Stimulated activated CD4-positive, alpha-beta T cell treated with anti-CD3 and anti-CD28 coated beads, TNF-alpha, amount 100 ng/mL, for 1 hour (primary cell): ENCODE data around the gene NUDT22.

Experiments used
- DNase-seq, 3 donors: peaks; one replicate each; pipeline ENCODE4 v3.0.0-alpha.2; 2020; ENCODE audit warnings: low read depth in 3 of 3, low spot score in 1 of 3

Gene NUDT22

DNA sequence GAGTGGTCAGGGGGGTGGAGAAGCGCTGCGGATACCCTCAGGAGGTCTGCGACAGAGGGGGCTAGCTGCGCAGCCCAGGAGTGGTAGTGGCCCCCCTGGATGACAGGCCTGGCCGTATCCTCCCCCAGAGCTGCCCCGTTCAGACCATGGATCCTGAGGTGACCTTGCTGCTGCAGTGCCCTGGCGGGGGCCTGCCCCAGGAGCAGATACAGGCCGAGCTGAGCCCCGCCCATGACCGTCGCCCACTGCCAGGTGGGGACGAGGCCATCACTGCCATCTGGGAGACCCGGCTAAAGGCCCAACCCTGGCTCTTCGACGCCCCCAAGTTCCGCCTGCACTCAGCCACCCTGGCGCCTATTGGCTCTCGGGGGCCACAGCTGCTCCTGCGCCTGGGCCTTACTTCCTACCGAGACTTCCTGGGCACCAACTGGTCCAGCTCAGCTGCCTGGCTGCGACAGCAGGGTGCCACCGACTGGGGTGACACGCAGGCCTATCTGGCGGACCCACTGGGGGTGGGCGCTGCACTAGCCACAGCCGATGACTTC, 505 bp downstream of the NUDT22 start:
- DNase-seq, result no peak

DNA sequence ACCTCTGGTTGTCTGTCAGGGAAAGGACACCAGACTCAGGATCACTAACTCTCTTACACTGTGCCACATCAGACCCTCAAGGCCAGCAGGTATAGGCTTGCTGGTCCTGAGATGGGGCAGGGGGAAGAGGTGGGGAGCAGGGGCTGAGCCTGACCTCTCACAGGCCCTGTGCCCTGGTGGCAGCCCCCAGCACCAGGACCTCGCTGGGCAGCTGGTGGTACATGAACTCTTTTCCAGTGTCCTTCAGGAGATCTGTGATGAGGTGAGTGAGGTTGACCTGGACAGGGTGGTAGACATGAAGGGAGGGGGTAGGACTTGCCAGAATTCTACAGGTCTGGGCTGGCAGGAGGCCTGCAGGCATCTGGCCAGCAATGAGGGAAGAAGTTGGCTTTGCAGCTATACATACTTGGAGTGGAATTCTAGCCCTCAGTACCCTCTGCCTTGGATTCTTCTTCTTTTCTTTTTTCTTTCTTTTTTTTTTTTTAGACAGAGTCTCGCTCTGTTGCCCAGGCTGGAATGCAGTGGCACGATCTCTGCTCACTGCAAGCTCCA, 1.4 kb downstream of the NUDT22 start:
- no peak for DNase-seq

DNA sequence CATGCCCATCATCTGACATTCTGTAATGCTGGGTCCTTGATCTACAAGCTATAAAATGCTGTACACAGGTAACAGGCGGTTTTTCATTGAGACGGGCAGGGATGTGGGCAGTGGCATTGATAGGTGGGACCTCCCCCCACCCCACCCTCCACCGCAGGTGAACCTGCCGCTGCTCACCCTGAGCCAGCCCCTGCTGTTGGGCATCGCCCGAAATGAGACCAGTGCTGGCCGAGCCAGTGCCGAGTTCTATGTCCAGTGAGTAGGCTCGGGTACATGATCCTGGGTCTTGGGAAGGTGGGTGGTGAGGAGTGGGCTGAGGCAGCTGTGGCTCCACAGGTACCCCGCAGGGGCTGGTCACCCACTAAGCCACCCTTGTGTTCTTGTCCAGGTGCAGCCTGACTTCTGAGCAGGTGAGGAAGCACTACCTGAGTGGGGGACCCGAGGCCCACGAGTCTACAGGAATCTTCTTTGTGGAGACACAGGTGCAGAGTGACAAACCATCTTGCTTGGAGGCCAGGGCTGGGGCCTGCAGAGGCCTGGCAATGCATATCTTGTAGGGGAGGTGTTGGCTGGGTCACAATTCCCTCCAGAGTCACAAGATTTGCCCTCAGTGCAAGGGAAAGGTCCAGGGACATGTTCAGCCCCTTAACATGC, 3.1 kb downstream of the NUDT22 start:
- no peak for DNase-seq

DNA sequence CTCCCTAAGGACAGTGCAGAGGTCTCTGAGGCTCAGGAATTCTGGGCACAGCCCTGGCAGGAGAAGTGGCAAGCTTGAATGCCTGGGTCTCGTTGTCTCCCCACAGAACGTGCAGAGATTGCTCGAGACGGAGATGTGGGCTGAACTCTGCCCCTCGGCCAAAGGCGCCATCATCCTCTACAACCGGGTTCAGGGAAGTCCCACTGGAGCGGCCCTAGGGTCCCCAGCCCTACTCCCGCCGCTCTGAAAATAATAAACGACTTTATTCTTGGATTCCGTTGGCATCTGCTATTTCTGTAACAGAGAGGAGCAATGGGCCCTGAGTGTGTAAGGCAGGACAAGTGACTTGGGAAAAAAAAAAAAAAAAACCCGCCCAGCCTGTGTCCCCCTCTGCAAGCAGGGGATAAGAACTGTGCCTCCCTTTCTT, 3.7 kb downstream of the NUDT22 start:
- no peak for DNase-seq

DNA sequence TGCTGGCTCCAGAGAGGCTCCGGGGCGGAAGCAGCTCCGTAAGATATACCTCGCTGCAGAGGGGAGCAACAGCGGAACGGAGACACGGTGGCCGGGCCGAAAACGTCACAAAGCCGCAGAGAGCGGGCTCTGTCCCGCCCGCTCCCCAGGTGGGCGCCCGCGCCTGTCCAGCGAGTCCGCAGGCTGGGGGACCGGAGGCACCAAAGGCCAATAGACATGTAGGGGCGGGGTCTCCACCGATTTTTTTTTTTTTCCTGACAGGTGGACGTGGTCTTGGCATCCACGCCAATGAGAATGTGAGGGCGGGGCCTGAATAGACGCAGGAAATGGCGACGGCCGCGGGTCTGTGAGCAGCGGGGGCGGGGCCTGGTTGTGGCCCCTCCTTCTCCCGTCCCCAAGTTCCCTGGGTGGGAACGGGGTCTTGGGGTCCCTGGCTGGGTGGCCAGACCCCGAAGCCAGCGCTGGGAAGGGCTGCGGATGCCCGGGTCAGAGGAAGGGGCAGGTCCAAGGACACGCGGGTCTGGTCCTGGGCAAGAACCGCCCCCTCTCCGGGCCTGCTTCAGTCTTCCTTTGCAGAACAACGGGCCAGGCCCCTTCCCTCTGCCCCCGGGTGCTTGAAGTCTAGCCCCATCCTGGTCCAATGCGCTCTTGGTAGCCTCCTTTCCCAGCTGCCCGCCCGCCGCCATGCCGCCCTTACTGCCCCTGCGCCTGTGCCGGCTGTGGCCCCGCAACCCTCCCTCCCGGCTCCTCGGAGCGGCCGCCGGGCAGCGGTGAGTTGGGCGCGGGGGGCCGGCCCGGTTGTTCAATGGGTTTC, 4.3 kb downstream of the NUDT22 start, which contains the start of gene DNAJC4:
DNAJC4 (plus strand) TSS at position 378 of the 814 bp plus-strand sequence; CDS start at position 685, 307 bp downstream.
- DNase-seq, result peak in 2 of 3 donors; percentile 69 to 77

DNA sequence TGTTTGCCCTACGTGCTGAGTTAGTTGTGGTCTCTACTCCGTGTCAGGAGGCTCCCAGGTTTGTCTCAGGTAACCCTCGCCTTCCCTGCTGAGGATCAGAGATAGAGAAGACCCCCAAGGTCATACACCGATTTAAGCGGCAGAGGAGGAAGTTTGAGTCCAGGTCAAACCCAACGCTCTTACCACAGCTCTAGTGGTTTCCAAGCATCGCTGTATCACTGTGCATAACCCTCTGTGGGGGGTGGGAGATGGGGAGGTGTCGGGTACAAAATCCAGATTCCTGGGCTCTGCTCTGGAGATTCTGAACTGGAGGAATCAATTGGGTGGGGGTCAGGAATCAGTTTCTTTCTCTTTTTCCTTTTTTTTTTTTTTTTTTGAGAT, 4.9 kb downstream of the NUDT22 start:
- no peak for DNase-seq

DNA sequence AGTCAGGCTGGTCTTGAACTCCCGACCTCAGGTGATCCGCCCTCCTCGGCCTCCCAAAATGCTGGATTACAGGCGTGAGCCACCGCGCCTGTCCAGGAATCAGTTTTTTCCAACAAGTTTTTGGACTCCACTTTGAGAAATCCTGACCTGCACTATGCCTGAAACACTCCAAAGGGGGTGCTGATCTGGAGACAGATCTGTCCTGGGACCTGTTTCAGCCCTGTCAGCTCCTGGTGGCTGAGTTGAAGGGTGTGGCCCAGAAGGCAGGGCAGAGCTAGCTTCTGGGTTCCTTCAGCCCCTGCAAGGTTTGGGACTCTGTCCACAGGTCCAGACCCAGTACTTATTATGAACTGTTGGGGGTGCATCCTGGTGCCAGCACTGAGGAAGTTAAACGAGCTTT, 5.5 kb downstream of the NUDT22 start:
- DNase-seq, result no peak

DNA sequence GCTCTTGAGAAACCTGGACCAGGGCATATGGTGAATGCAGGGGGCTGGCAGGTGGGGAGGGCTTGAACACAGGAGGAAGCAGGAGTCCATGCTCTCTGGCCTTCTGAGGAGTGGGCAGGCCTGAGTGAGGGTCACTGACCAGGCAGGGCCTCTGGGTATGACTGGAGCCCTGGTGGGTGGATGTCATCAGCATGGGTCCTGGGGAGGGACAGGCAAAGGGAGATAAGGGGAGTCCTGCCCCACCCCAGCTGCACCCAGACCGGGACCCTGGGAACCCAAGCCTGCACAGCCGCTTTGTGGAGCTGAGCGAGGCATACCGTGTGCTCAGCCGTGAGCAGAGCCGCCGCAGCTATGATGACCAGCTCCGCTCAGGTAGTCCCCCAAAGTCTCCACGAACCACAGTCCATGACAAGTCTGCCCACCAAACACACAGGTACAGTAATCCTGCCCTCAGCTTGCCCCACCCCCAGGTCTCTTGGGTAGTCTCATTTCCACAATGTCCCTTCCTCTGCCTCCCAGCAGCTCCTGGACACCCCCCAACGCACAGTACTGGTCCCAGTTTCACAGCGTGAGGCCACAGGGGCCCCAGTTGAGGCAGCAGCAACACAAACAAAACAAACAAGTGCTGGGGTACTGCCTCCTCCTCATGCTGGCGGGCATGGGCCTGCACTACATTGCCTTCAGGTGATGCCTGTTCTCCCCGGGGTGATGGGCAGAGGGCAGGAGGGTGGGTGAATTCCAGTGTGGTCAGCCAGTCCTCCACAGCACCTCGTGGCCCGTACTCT, 6.3 kb downstream of the NUDT22 start:
- no peak for DNase-seq

DNA sequence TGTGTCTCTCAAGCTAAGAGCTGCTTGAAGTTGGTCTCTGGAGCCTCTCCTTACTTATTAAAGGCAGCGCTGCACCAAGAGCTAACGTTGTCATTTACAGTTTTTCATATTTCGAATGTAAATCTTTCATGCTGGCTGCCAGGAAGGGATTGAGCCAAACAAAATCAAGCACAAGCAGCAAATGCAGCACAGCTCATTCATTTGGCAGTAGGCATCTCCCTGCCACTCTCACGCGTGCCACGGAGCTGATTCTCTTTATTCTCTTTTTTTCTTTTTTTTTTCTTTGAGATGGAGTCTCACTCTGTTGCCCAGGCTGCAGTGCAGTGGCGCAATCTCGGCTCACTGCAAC, 6.9 kb downstream of the NUDT22 start:
- DNase-seq, result no peak

DNA sequence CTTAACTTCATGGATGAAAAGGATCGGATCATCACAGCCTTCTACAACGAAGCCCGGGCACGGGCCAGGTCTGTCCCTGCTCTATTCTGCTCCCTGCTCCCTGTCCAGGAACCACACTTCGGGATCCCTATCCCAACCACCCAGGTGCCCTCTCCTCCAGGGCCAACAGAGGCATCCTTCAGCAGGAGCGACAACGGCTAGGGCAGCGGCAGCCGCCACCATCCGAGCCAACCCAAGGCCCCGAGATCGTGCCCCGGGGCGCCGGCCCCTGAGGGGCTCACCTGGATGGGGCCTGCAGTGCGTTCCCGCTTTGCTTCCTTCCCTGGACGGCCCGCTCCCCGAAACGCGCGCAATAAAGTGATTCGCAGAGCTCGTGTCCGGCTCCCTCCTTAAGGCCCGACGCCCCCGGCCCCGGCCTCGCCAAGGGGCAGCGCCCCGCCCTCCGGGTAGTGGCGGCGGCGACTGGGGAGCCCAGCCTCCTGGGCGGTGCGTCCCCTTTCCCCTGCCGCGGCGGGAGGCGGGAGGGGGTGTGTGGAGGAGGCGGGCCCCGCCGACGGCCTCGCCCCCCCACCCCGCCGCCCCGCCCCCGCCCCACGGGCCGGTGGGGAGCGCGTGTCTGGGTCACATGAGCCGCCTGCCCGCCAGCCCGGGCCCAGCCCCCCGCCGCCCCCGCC, 8.0 kb downstream of the NUDT22 start, which contains the start of gene VEGFB:
VEGFB (plus strand) TSS at position 672 of the 674 bp plus-strand sequence. CDS start 250 bp downstream, outside the sequence.
- peak in 2 of 3 donors; percentile 57 to 63 for DNase-seq

DNA sequence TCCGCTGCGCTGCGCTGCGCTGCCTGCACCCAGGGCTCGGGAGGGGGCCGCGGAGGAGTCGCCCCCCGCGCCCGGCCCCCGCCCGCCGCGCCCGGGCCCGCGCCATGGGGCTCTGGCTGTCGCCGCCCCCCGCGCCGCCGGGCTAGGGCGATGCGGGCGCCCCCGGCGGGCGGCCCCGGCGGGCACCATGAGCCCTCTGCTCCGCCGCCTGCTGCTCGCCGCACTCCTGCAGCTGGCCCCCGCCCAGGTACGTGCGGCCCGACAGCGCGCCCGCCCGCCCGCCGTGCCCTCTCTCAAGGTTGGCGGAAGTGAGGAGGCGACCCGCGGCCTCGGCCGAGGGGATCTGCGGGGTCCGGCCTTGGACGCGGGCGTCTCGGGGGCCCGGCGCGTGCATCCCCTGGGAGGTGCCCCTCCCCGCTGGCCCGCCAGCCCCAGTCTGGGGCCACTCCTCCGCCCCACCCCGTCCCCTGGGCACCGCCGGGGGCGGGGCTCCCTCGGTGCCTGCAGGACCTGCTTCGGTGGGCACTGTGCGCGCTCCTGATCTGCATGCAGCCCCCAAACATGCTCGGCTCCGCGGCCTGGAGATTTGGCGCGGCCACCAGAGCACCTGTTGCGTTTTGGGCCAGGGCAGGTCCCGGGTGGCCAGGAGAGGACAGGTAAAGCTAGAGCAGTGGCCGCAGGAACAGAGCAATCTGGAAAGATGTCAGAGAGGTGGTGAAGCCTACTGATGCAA, 8.7 kb downstream of the NUDT22 start:
- no peak for DNase-seq

DNA sequence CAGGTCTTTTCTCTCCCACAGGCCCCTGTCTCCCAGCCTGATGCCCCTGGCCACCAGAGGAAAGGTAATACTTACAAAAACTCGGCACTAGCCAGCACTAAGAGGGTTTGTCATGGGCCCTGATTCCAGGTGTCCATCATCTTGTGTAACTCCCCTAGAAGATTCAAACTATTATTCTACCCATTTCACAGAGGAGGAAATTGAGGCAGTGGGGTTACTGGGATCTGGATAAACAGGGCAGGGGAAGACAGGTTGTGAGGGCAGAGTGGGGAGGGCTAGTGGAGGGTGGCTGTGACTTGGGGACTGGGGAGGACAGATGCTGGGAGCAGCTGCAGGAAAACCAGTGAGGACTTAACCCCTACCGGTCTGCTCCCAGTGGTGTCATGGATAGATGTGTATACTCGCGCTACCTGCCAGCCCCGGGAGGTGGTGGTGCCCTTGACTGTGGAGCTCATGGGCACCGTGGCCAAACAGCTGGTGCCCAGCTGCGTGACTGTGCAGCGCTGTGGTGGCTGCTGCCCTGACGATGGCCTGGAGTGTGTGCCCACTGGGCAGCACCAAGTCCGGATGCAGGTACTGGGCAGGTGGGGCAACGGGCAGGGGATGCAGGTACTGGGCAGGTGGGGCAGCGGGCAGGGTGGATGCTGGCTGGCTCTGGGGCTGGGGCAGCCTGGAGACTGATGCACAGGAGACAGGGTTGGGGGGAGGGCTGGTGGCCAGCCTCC, 9.5 kb downstream of the NUDT22 start:
- no peak for DNase-seq

DNA sequence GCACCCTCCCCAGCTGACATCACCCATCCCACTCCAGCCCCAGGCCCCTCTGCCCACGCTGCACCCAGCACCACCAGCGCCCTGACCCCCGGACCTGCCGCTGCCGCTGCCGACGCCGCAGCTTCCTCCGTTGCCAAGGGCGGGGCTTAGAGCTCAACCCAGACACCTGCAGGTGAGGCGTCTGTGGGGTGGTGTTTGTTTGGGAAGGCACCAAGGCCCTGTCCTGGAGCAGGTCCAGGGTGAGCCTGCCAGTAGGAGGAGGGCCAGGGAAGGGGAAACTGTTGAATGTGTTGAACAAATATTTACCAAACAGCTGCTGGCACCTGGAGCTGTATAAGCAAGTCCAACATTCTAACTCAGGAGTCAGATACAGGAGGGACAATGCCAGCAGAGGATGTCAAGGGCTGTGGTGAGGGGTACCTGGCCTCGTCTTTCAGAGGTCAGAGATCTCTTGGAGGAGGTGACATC, 11.4 kb downstream of the NUDT22 start:
- no peak for DNase-seq

DNA sequence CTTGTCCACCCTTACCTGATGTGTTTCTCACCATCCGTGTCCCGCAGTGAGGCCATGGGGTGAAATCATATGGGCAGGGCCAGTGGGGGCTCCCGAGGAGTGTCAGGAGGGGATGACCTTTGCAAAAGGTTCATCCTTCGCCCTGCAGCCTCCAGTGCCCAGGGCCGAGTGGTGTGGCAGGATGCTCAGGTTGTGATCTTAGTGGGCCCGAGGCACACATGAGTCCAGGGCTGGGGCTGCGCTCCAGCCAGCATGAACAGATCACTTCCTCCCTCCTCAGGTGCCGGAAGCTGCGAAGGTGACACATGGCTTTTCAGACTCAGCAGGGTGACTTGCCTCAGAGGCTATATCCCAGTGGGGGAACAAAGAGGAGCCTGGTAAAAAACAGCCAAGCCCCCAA, 12.0 kb downstream of the NUDT22 start:
- DNase-seq, result no peak

DNA sequence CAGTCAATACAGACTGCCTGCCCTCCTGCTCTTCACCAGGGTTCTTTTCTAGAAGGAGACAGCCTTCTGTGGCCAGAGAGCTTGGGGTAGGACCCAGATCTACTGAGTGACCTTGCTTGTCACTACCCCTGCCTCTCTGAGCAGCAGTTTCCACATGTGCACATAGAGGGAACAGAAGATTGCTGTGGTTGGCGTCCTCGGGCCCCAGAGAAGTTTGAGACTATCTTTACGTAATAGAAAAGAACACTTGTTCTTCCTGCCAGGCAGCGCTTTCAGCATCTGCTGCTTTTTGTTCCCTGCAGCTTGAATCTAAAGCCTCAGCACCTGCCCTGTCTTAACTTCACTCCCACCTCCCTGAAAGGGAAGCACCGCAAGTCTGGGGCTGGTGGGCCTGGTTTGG, 12.9 kb downstream of the NUDT22 start:
- DNase-seq, result no peak

DNA sequence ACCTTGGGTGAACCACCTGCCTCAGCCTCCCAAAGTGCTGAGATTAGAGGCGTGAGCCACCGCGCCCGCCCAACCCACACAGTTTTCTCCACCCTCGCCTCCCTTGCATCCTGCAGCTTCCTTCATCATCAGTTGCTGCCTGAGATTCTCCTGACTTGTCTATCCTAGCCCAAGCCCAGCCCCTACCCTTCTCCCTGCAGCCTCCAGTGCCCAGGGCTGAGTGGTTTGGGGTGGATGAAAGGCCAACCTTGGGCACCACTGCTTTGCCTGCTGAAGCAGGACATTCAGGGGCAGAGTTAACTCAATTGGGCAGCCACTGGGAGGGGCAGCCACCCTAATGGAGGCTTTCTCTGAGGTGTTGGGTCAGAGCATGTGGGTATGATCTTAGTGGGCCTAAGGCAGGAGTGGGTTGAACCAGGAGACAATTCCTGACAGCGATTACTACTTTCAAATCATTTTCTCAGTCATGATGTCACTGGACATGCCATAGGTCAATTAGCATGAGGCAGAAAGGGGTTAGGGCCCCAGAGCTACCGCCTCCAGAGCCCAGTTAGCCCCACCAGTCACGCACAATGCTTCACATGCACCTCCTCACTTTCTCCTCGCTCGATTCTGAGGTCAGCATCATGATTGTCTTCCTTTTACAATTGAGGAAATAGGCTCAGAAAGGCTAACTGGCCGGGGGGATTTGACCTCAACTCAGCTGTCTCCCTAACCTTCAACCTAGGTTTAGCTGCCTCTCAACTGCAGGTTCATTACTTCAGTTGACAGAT, 13.8 kb downstream of the NUDT22 start:
- no peak for DNase-seq

DNA sequence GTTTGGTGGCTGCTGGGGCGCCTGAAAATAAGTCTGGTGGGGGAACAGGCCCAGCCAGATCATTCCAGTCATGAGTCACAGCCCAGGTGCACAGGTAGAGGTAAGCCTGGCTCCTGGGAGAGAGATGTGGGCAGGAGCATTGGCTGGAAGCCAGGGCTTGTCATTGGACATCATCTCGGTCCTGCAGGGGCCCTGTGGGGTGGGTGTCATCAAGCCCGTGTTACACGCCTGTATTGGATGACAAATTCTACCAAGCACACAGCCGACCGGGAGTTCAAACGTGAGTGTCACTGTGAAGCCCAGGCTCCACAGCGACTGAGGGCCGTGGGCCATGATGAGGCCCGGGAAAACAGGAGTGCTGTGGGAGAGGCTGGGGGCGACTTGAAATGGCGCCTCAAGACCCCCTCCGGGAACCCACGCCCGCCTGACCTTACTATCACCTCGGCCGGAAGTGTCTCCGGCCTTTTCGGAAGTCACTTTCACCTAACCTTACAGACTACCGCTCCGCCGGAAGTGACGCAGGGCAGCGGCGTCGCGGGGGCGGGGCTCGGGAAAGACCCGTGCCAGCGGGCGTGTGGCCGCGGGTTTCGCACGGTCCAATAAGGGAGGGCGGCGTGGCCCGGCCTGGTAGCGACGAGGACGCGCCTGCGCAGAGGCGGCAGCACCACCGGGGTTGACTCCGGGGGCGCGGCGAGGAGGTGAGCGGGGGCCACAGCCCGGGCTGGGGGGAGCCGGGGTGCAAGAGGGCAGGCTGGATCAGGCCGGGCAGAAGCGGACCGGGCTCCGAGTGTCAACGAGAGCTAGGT, 14.6 kb downstream of the NUDT22 start, which contains the start of gene FKBP2:
FKBP2 (plus strand) TSS at position 661 of the 806 bp plus-strand sequence. CDS start 1,293 bp downstream, outside the sequence.
- DNase-seq, result peak; percentile 95 to 97 (median 97)

DNA sequence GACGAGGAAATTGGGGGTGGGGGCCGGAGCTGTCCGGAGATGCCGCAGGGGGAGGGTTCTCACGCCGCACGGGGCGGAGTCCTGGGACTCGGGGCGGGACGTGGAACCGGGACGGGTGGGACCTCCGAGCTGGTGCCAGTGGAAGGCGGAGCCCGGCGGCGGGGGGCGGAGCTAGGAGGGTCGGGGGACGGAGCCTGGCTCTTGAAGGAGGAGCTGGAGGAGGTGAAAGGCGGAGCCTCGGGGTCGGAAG, 15.1 kb downstream of the NUDT22 start:
- DNase-seq, result peak in 2 of 3 donors; percentile 100
